Smooth muscle cell (in vitro differentiated cells): Measurements from ENCODE around the gene LETM1. TPM values are rescaled to one million over a fixed set of nuclear protein-coding genes. Genes with fewer than 3 reads are reported as not detected.

ENCODE experiments used
- DNase-seq: peaks from one replicate; lab custom pipeline; 2025; ENCODE audit not compliant: unreplicated experiment; lab: John Stamatoyannopoulos, UW
- H2AFZ ChIP-seq: fragments of 200-600 bp; sonication (generic); 2 replicates; pipeline ENCODE4 v1.6.0; 2016; ENCODE audit warnings: antibody characterized with exemption, low read depth, mild to moderate bottlenecking
- H3F3A ChIP-seq: fragments of 200-600 bp; sonication (generic); 2 replicates; pipeline ENCODE4 v1.6.0; 2017; ENCODE audit warnings: antibody characterized with exemption, low read depth
- H3K27ac ChIP-seq: fragments of 200-600 bp; sonication (generic); 2 replicates; pipeline ENCODE4 v1.5.1; 2016; ENCODE audit warnings: low read depth, mild to moderate bottlenecking
- H3K27me3 ChIP-seq: fragments of 200-600 bp; sonication (generic); 2 replicates; pipeline ENCODE4 v1.6.1; 2016; ENCODE audit warnings: low read depth, mild to moderate bottlenecking
- H3K36me3 ChIP-seq: fragments of 200-600 bp; sonication (generic); 2 replicates; pipeline ENCODE4 v1.5.1; 2016; ENCODE audit warnings: low read depth
- H3K4me1 ChIP-seq: fragments of 200-600 bp; sonication (generic); 2 replicates; pipeline ENCODE4 v1.5.1; 2016; ENCODE audit warnings: low read depth
- H3K4me2 ChIP-seq: fragments of 200-600 bp; sonication (generic); 2 replicates; pipeline ENCODE4 v1.6.0; 2016; ENCODE audit warnings: mild to moderate bottlenecking
- H3K4me3 ChIP-seq: fragments of 200-600 bp; sonication (generic); 2 replicates; pipeline ENCODE4 v1.5.1; 2016; ENCODE audit warnings: mild to moderate bottlenecking
- H3K79me2 ChIP-seq: fragments of 200-600 bp; sonication (generic); 2 replicates; pipeline ENCODE4 v1.6.0; 2016; ENCODE audit warnings: low read depth, mild to moderate bottlenecking
- H3K9ac ChIP-seq: fragments of 200-600 bp; sonication (generic); 2 replicates; pipeline ENCODE4 v1.6.0; 2016; ENCODE audit warnings: low read depth
- H3K9me3 ChIP-seq: fragments of 200-600 bp; sonication (generic); replicated peaks from 2 replicates; pipeline ENCODE4 v1.5.1; 2016; ENCODE audit warnings: low read depth
- H4K20me1 ChIP-seq: fragments of 200-600 bp; sonication (generic); 2 replicates; pipeline ENCODE4 v1.6.0; 2016; ENCODE audit warnings: low read depth
- whole genome bisulfite sequencing: methylation state at CpG from one replicate; pipeline ENCODE4 v1.1.7; 2016; ENCODE audit warnings: low lambda C conversion rate; 5-methylcytosine and 5-hydroxymethylcytosine counted together
- polyA plus RNA-seq: library from polyadenylated mRNA; unstranded; fragments of >200 nt; fragmentation: Nextera tagmentation; extraction: Ambion mirVana; gene quantifications from 2 replicates; pipeline ENCODE4 v1.2.1, GENCODE V29; 2016
- total RNA-seq: library from RNA; depleted of rRNA; stranded (reverse); fragments of >200 nt; gene quantifications from 2 replicates; pipeline ENCODE4 v1.2.3, GENCODE V29; 2014
- TF ChIP-seq, protein P1 (sequence below): fragments of 200-600 bp; sonication (generic); IDR thresholded peaks from 2 replicates; pipeline ENCODE4 v1.5.1; 2017; ENCODE audit warnings: borderline replicate concordance, mild to moderate bottlenecking, antibody characterized with exemption; ENCODE audit not compliant: insufficient read depth, poor library complexity, severe bottlenecking

Gene LETM1
- total and polyA plus RNA-seq, 2 experiments from 2014 or later, result 15.3 to 17.1 TPM

GRCh38 chr4:1770791-1771231 lies 85.1 kb downstream of the LETM1 start:
- H3K36me3 ChIP-seq, result no peaks in the 10 kb centered on the region
- no peak overlapping the region for H3K4me3 ChIP-seq
- DNase-seq, result no peak
- no peaks in the 10 kb centered on the region for H3K79me2 ChIP-seq
- TF ChIP-seq, protein P1, sequence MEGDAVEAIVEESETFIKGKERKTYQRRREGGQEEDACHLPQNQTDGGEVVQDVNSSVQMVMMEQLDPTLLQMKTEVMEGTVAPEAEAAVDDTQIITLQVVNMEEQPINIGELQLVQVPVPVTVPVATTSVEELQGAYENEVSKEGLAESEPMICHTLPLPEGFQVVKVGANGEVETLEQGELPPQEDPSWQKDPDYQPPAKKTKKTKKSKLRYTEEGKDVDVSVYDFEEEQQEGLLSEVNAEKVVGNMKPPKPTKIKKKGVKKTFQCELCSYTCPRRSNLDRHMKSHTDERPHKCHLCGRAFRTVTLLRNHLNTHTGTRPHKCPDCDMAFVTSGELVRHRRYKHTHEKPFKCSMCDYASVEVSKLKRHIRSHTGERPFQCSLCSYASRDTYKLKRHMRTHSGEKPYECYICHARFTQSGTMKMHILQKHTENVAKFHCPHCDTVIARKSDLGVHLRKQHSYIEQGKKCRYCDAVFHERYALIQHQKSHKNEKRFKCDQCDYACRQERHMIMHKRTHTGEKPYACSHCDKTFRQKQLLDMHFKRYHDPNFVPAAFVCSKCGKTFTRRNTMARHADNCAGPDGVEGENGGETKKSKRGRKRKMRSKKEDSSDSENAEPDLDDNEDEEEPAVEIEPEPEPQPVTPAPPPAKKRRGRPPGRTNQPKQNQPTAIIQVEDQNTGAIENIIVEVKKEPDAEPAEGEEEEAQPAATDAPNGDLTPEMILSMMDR, result no peak
- no peaks in the 10 kb centered on the region for H3F3A ChIP-seq
- 91% methylated on average over 11 of the region's 11 CpGs for WGBS
- H3K9me3 ChIP-seq, result no peaks in the 10 kb centered on the region
- H3K4me1 ChIP-seq, result peaks cover 52% of the 10 kb centered on the region
- no peaks in the 10 kb centered on the region for H4K20me1 ChIP-seq
- H3K9ac ChIP-seq, result no peak overlapping the region
- H2AFZ ChIP-seq, result no peak overlapping the region
- no peak overlapping the region for H3K4me2 ChIP-seq
- no peaks in the 10 kb centered on the region for H3K27me3 ChIP-seq
- H3K27ac ChIP-seq, result no peak overlapping the region

- Histone ChIP-seq H3K9me3 (no peaks in the 10 kb centered on the region), H3K9ac (no peak overlapping the region), H3K36me3 (no peaks in the 10 kb centered on the region), H3K27me3 (no peaks in the 10 kb centered on the region), H3K4me2 (no peak overlapping the region), H2AFZ (no peak overlapping the region), H3K79me2 (no peaks in the 10 kb centered on the region), H3K4me3 (no peak overlapping the region), H3K27ac (no peak overlapping the region), H3K4me1 (peaks cover 52% of the 10 kb centered on the region), H3F3A (no peaks in the 10 kb centered on the region), H4K20me1 (no peaks in the 10 kb centered on the region)
- WGBS, result 74% methylated on average over 20 of the region's 33 CpGs
- TF ChIP-seq, protein P1, result no peak
- no peak for DNase-seq
Observed at GRCh38 chr4:1770245-1770644, 85.7 kb downstream of the LETM1 start.

DNA sequence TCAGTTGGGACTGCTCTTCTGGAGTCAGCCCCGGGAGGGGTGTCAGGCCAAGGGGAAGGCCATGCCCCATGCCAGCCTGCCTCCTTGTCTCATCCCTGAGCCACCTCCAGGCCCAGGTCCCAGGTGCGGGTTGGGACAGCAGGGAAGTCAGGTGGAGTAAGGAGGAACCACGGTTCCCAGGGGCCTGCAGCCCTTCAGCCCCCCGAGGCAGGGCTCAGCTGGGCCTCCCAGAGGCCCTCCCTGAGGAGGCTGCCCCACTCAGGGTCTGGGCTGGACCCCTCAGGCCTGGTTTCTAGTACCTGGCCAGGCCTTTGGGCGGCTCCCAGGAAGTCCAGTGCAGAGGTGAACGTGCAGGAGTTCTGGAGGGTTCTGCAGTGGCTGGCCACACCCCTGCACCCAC lies 86.3 kb downstream of the LETM1 start:
- no peak overlapping the region for H3K4me2 ChIP-seq
- TF ChIP-seq, protein P1, result no peak
- H3K27ac ChIP-seq, result no peak overlapping the region
- peaks cover 52% of the 10 kb centered on the region for H3K4me1 ChIP-seq
- H2AFZ ChIP-seq, result no peak overlapping the region
- no peaks in the 10 kb centered on the region for H4K20me1 ChIP-seq
- no peak overlapping the region for H3K9ac ChIP-seq
- no peaks in the 10 kb centered on the region for H3F3A ChIP-seq
- 87% methylated on average over 6 of the region's 6 CpGs for whole genome bisulfite sequencing
- H3K4me3 ChIP-seq, result no peak overlapping the region
- no peaks in the 10 kb centered on the region for H3K9me3 ChIP-seq
- H3K36me3 ChIP-seq, result no peaks in the 10 kb centered on the region
- no peaks in the 10 kb centered on the region for H3K27me3 ChIP-seq
- DNase-seq, result no peak
- H3K79me2 ChIP-seq, result no peaks in the 10 kb centered on the region

GRCh38 chr4:1768367-1769034 lies 87.5 kb downstream of the LETM1 start:
- no peaks in the 10 kb centered on the region for H4K20me1 ChIP-seq
- H3K9ac ChIP-seq, result no peak overlapping the region
- TF ChIP-seq, protein P1, result no peak
- H2AFZ ChIP-seq, result no peak overlapping the region
- H3K27me3 ChIP-seq, result no peaks in the 10 kb centered on the region
- H3F3A ChIP-seq, result no peaks in the 10 kb centered on the region
- H3K4me3 ChIP-seq, result peak overlapping the region; percentile 51
- DNase-seq, result no peak
- peaks cover 56% of the 10 kb centered on the region for H3K4me1 ChIP-seq
- no peaks in the 10 kb centered on the region for H3K9me3 ChIP-seq
- H3K79me2 ChIP-seq, result no peaks in the 10 kb centered on the region
- no peaks in the 10 kb centered on the region for H3K36me3 ChIP-seq
- WGBS, result 58% methylated on average over 22 of the region's 23 CpGs
- peak overlapping the region; percentile 82 for H3K4me2 ChIP-seq
- H3K27ac ChIP-seq, result no peak overlapping the region
